GM21786 (cell line): ENCODE measurements around the gene TLE3.

Source experiments
- ATAC-seq: cut with Tn5 transposase; IDR thresholded peaks from one replicate; pipeline ENCODE4 v1.9.1; 2021; ENCODE audit not compliant: unreplicated experiment

TLE3 gene

GRCh38 chr15:70086636-70087035, 11.1 kb downstream of the TLE3 start:
- no peak for ATAC-seq

GRCh38 chr15:70084461-70084860, 13.3 kb downstream of the TLE3 start:
- no peak for ATAC-seq

GRCh38 chr15:70083946-70084345, 13.8 kb downstream of the TLE3 start:
- ATAC-seq: no peak

- no peak for ATAC-seq
Measured at GRCh38 chr15:70083418-70083817, 14.3 kb downstream of the TLE3 start.

- ATAC-seq: no peak
Measured at GRCh38 chr15:70082281-70082900, 15.3 kb downstream of the TLE3 start.

GRCh38 chr15:70081612-70082011, 16.1 kb downstream of the TLE3 start:
- ATAC-seq: no peak

GRCh38 chr15:70080347-70080746, 17.4 kb downstream of the TLE3 start:
- ATAC-seq: no peak

- ATAC-seq: no peak
Measured at GRCh38 chr15:70079888-70080287, 17.8 kb downstream of the TLE3 start.

GRCh38 chr15:70078578-70079417, 18.9 kb downstream of the TLE3 start:
- ATAC-seq: no peak

GRCh38 chr15:70077188-70078147, 20.2 kb downstream of the TLE3 start:
- ATAC-seq: no peak

GRCh38 chr15:70074380-70074779, 23.3 kb downstream of the TLE3 start:
- ATAC-seq: no peak

- ATAC-seq: no peak
Measured at GRCh38 chr15:70072479-70072878, 25.2 kb downstream of the TLE3 start.

- ATAC-seq: no peak
Measured at GRCh38 chr15:70071799-70072198, 25.9 kb downstream of the TLE3 start.

- no peak for ATAC-seq
Measured at GRCh38 chr15:70069716-70070115, 28.0 kb downstream of the TLE3 start.

GRCh38 chr15:70068783-70069565, 28.7 kb downstream of the TLE3 start:
- no peak for ATAC-seq

- ATAC-seq: no peak
Measured at GRCh38 chr15:70067681-70068080, 30.0 kb downstream of the TLE3 start.

- ATAC-seq: no peak
Measured at GRCh38 chr15:70067011-70067410, 30.7 kb downstream of the TLE3 start.

GRCh38 chr15:70066447-70066846, 31.3 kb downstream of the TLE3 start:
- no peak for ATAC-seq

GRCh38 chr15:70066004-70066403, 31.7 kb downstream of the TLE3 start:
- ATAC-seq: no peak

- no peak for ATAC-seq
Measured at GRCh38 chr15:70065006-70065722, 32.6 kb downstream of the TLE3 start.
